H9 (cell line): ENCODE data around the gene MGMT. TPM values are rescaled to one million over a fixed set of nuclear protein-coding genes. Genes with fewer than 3 reads are reported as not detected.

ENCODE experiments used
- DNase-seq: peaks from one replicate; pipeline ENCODE4 v3.0.0-alpha.2; 2017
- H2AFZ ChIP-seq: one replicate; pipeline ENCODE4 v1.6.1; 2013; ENCODE audit warnings: mild to moderate bottlenecking, low read length, control low read depth, moderate library complexity
- H2AK5ac ChIP-seq: 2 replicates; pipeline ENCODE4 v1.6.1; 2013; ENCODE audit warnings: low read length, control low read depth, mixed read lengths; ENCODE audit not compliant: insufficient read length
- H2BK120ac ChIP-seq: one replicate; pipeline ENCODE4 v1.6.1; 2013; ENCODE audit warnings: low read depth, mild to moderate bottlenecking, low read length, control low read depth, inconsistent platforms; ENCODE audit not compliant: poor library complexity, severe bottlenecking
- H2BK12ac ChIP-seq: 2 replicates; pipeline ENCODE4 v1.6.1; 2013; ENCODE audit warnings: low read length, control low read depth, mixed read lengths, low read depth; ENCODE audit not compliant: insufficient read length
- H2BK15ac ChIP-seq: 2 replicates; pipeline ENCODE4 v1.6.1; 2013; ENCODE audit warnings: low read depth, low read length, control low read depth
- H2BK20ac ChIP-seq: one replicate; pipeline ENCODE4 v1.6.1; 2013; ENCODE audit warnings: low read depth, mild to moderate bottlenecking, low read length, control low read depth, inconsistent platforms; ENCODE audit not compliant: poor library complexity, severe bottlenecking
- H2BK5ac ChIP-seq: 2 replicates; pipeline ENCODE4 v1.6.1; 2013; ENCODE audit warnings: low read length, control low read depth, mixed read lengths; ENCODE audit not compliant: insufficient read length
- H3K14ac ChIP-seq: 2 replicates; pipeline ENCODE4 v1.6.1; 2013; ENCODE audit warnings: low read length, control low read depth; ENCODE audit not compliant: insufficient read depth
- H3K18ac ChIP-seq: 2 replicates; pipeline ENCODE4 v1.6.1; 2013; ENCODE audit warnings: low read depth, mild to moderate bottlenecking, mixed read lengths, low read length, control low read depth; ENCODE audit not compliant: insufficient read length
- H3K23ac ChIP-seq: 2 replicates; pipeline ENCODE4 v1.6.1; 2013; ENCODE audit warnings: low read length, control low read depth, mixed read lengths, low read depth; ENCODE audit not compliant: insufficient read length
- H3K23me2 ChIP-seq: 2 replicates; pipeline ENCODE4 v1.6.1; 2013; ENCODE audit warnings: low read depth, mild to moderate bottlenecking, mixed read lengths, low read length, control low read depth; ENCODE audit not compliant: insufficient read length, poor library complexity, severe bottlenecking
- H3K27ac ChIP-seq: 2 replicates; pipeline ENCODE4 v1.5.1; 2013; ENCODE audit warnings: low read length, control low read depth, mixed read lengths, low read depth; ENCODE audit not compliant: insufficient read length
- H3K27me3 ChIP-seq: 2 replicates; pipeline ENCODE4 v1.6.1; 2013; ENCODE audit warnings: low read length, control low read depth, inconsistent platforms; ENCODE audit not compliant: insufficient read depth
- H3K4ac ChIP-seq: 2 replicates; pipeline ENCODE4 v1.6.1; 2013; ENCODE audit warnings: low read depth, mild to moderate bottlenecking, control low read depth, inconsistent platforms, low read length, moderate library complexity
- H3K4me1 ChIP-seq: 2 replicates; pipeline ENCODE4 v1.6.1; 2013; ENCODE audit warnings: low read length, control low read depth, inconsistent platforms; ENCODE audit not compliant: insufficient read depth
- H3K4me2 ChIP-seq: 2 replicates; pipeline ENCODE4 v1.6.1; 2013; ENCODE audit warnings: low read length, control low read depth, mixed read lengths; ENCODE audit not compliant: insufficient read length, insufficient read depth
- H3K56ac ChIP-seq: 2 replicates; pipeline ENCODE4 v1.6.1; 2013; ENCODE audit warnings: low read depth, mild to moderate bottlenecking, mixed read lengths, low read length, control low read depth; ENCODE audit not compliant: insufficient read length
- H3K79me1 ChIP-seq: 2 replicates; pipeline ENCODE4 v1.6.1; 2013; ENCODE audit warnings: low read depth, mild to moderate bottlenecking, moderate library complexity, low read length, control low read depth, inconsistent platforms; ENCODE audit not compliant: insufficient read depth, poor library complexity, severe bottlenecking
- H3K79me2 ChIP-seq: 2 replicates; pipeline ENCODE4 v1.6.1; 2013; ENCODE audit warnings: low read length, control low read depth, inconsistent platforms; ENCODE audit not compliant: insufficient read depth
- H3K9ac ChIP-seq: 2 replicates; pipeline ENCODE4 v1.6.1; 2013; ENCODE audit warnings: low read length, control low read depth, mixed read lengths; ENCODE audit not compliant: insufficient read length; ENCODE audit errors: extremely low read depth
- H3K9me3 ChIP-seq: one replicate; pipeline ENCODE4 v1.6.1; 2013; ENCODE audit warnings: low read depth, low read length, inconsistent platforms; ENCODE audit not compliant: control insufficient read depth
- H3T11ph ChIP-seq: one replicate; pipeline ENCODE4 v1.6.1; 2013; ENCODE audit warnings: mild to moderate bottlenecking, low read length, control low read depth, inconsistent platforms
- H4K20me1 ChIP-seq: one replicate; pipeline ENCODE4 v1.6.1; 2013; ENCODE audit not compliant: control insufficient read depth, insufficient read length, insufficient read depth
- H4K5ac ChIP-seq: 2 replicates; pipeline ENCODE4 v1.6.1; 2013; ENCODE audit warnings: low read depth, mild to moderate bottlenecking, mixed read lengths, low read length, control low read depth; ENCODE audit not compliant: insufficient read length
- H4K8ac ChIP-seq: replicated peaks from 2 replicates; pipeline ENCODE4 v1.6.1; 2013; ENCODE audit warnings: low read length, control low read depth, mixed read lengths, low read depth; ENCODE audit not compliant: insufficient read length
- H4K91ac ChIP-seq: 2 replicates; pipeline ENCODE4 v1.6.1; 2013; ENCODE audit warnings: low read depth, mild to moderate bottlenecking, moderate library complexity, mixed read lengths, low read length, control low read depth; ENCODE audit not compliant: insufficient read length
- H3K27ac Mint-ChIP-seq, 3 experiments: 2 replicates in 2 of 3; 3 replicates in 1 of 3; pipeline ENCODE4 v1.8.0; 2020 to 2021; ENCODE audit warnings: mixed read lengths in 3 of 3, mild to moderate bottlenecking in 1 of 3, moderate library complexity in 1 of 3
- H3K27me3 Mint-ChIP-seq: 2 replicates; pipeline ENCODE4 v1.8.0; 2021; ENCODE audit warnings: low read depth, mild to moderate bottlenecking, moderate library complexity, mixed read lengths
- H3K36me3 Mint-ChIP-seq, 3 experiments: 2 replicates in 2 of 3; 3 replicates in 1 of 3; pipeline ENCODE4 v1.8.0; 2020 to 2021; ENCODE audit warnings: low read depth in 3 of 3, mixed read lengths in 3 of 3; ENCODE audit not compliant: insufficient read depth in 1 of 3
- H3K4me1 Mint-ChIP-seq, 2 experiments: 2 replicates each; pipeline ENCODE4 v1.8.0; 2020; ENCODE audit warnings: mixed read lengths in 2 of 2
- H3K4me3 Mint-ChIP-seq, 2 experiments: 2 replicates in 1 of 2; 3 replicates in 1 of 2; pipeline ENCODE4 v1.8.0; 2020 to 2021; ENCODE audit warnings: mild to moderate bottlenecking in 2 of 2, mixed read lengths in 2 of 2, moderate library complexity in 1 of 2
- H3K9me3 Mint-ChIP-seq, 2 experiments: 2 replicates in 1 of 2; 3 replicates in 1 of 2; pipeline ENCODE4 v1.8.0; 2020; ENCODE audit warnings: mild to moderate bottlenecking in 2 of 2, mixed read lengths in 2 of 2, moderate library complexity in 1 of 2
- WGBS: extraction: QIAGEN DNeasy Blood & Tissue Kit; methylation state at CpG from one replicate; pipeline ENCODE4 v1.1.7; 2013; ENCODE audit warnings: missing lambda C conversion rate, low lambda C conversion rate, mixed read lengths; ENCODE audit not compliant: insufficient read length; ENCODE audit errors: extremely low coverage; 5-methylcytosine and 5-hydroxymethylcytosine counted together
- total RNA-seq: library from RNA; stranded (reverse); gene quantifications from 2 replicates; pipeline ENCODE4 v1.2.1, GENCODE V29; 2021
- TF ChIP-seq, protein P1 (sequence below): fragments of 200-600 bp; sonication (generic); conservative IDR thresholded peaks from 3 replicates; pipeline ENCODE4 v1.8.0; 2021; ENCODE audit warnings: antibody characterized with exemption, mild to moderate bottlenecking

Gene MGMT
- total RNA-seq, 1 experiment from 2014 or later = 18.4 TPM

- H2BK15ac ChIP-seq = no peak overlapping the region
- no peak overlapping the region for H4K8ac ChIP-seq
- no peak overlapping the region for H3K14ac ChIP-seq
- no peaks in the 10 kb centered on the region for H3K79me2 ChIP-seq
- no peak overlapping the region for H3K27ac ChIP-seq
- no peak overlapping the region for H4K5ac ChIP-seq
- H2AK5ac ChIP-seq = no peak overlapping the region
- H3K79me1 ChIP-seq = no peaks in the 10 kb centered on the region
- H3K9me3 ChIP-seq = no peaks in the 10 kb centered on the region
- H4K20me1 ChIP-seq = no peaks in the 10 kb centered on the region
- H2BK5ac ChIP-seq = no peak overlapping the region
- no CpG with 5 or more reads among the region's 11 CpGs for WGBS
- H3K36me3 Mint-ChIP-seq = peaks cover 0 to 2% (median 0%) of the 10 kb centered on the region in 3 experiments; a peak in 2 of 7 replicates
- no peak overlapping the region for H3K4ac ChIP-seq
- H3T11ph ChIP-seq = no peak overlapping the region
- H2AFZ ChIP-seq = no peak overlapping the region
- H4K91ac ChIP-seq = no peak overlapping the region
- H3K18ac ChIP-seq = no peak overlapping the region
- no peaks in the 10 kb centered on the region for H3K4me1 ChIP-seq
- peak; percentile 25 for DNase-seq
- no peak overlapping the region for H2BK20ac ChIP-seq
- no peak overlapping the region for H2BK120ac ChIP-seq
- no peak overlapping the region for H3K27ac Mint-ChIP-seq
- H3K9ac ChIP-seq = no peak overlapping the region
- no peak overlapping the region for H3K4me2 ChIP-seq
- no peaks in the 10 kb centered on the region for H3K9me3 Mint-ChIP-seq
- no peaks in the 10 kb centered on the region for H3K27me3 ChIP-seq
- H3K23ac ChIP-seq = no peak overlapping the region
- H3K27me3 Mint-ChIP-seq = no peaks in the 10 kb centered on the region; the same call in 1 of the 2 replicates
- TF ChIP-seq, protein P1, sequence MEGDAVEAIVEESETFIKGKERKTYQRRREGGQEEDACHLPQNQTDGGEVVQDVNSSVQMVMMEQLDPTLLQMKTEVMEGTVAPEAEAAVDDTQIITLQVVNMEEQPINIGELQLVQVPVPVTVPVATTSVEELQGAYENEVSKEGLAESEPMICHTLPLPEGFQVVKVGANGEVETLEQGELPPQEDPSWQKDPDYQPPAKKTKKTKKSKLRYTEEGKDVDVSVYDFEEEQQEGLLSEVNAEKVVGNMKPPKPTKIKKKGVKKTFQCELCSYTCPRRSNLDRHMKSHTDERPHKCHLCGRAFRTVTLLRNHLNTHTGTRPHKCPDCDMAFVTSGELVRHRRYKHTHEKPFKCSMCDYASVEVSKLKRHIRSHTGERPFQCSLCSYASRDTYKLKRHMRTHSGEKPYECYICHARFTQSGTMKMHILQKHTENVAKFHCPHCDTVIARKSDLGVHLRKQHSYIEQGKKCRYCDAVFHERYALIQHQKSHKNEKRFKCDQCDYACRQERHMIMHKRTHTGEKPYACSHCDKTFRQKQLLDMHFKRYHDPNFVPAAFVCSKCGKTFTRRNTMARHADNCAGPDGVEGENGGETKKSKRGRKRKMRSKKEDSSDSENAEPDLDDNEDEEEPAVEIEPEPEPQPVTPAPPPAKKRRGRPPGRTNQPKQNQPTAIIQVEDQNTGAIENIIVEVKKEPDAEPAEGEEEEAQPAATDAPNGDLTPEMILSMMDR = no peak
- no peak overlapping the region for H3K56ac ChIP-seq
- no peaks in the 10 kb centered on the region for H3K4me1 Mint-ChIP-seq
- no peak overlapping the region; a peak in 1 of 5 replicates for H3K4me3 Mint-ChIP-seq
- no peaks in the 10 kb centered on the region for H3K23me2 ChIP-seq
- H2BK12ac ChIP-seq = no peak overlapping the region
These were observed 306.4 kb downstream of the MGMT start for GRCh38 chr10:129773359-129773990.
